IMR-90 (cell line): ENCODE results near the gene MZT1. TPM values are rescaled to one million over a fixed set of nuclear protein-coding genes. Genes with fewer than 3 reads are reported as not detected.

Experiments used
- ATAC-seq: fragments of 200-7000 bp; cut with Tn5 transposase; 2 replicates; pipeline ENCODE4 v1.9.1; 2020; ENCODE audit warnings: low read depth, mild to moderate bottlenecking, moderate library complexity
- BruUV-seq: library from RNA; stranded (reverse); fragments of 400-500 nt; replicated peaks from 2 replicates; lab custom pipeline; 2021; lab: Mats Ljungman, UMichigan
- CTCF ChIA-PET: fragments of 300-600 bp; formaldehyde crosslinking; extraction: SDS; loops from one replicate; lab custom pipeline; 2021; ENCODE audit warnings: antibody characterized with exemption; lab: Yijun Ruan, JAX
- POLR2A ChIA-PET: fragments of 300-600 bp; sonication (Branson Sonifier 250); formaldehyde crosslinking; loops from one replicate; lab custom pipeline; 2022; ENCODE audit warnings: antibody characterized with exemption; ENCODE audit not compliant: unreplicated experiment; lab: Charles Lee
- DNase-seq: peaks from one replicate; pipeline ENCODE4 v3.0.0; 2013
- H2AFZ ChIP-seq: replicated peaks from 2 replicates; pipeline ENCODE3; 2013; ENCODE audit warnings: low read length, mild to moderate bottlenecking; ENCODE audit not compliant: poor library complexity
- H2AK5ac ChIP-seq: 2 replicates; pipeline ENCODE4 v1.6.1; 2013; ENCODE audit warnings: low read depth, low read length, inconsistent platforms
- H2AK9ac ChIP-seq: replicated peaks from 2 replicates; pipeline ENCODE3; 2013; ENCODE audit warnings: mild to moderate bottlenecking, low read depth, low read length, moderate library complexity; ENCODE audit not compliant: poor library complexity
- H2BK120ac ChIP-seq: 2 replicates; pipeline ENCODE4 v1.6.1; 2013; ENCODE audit warnings: low read depth, low read length, inconsistent platforms
- H2BK15ac ChIP-seq: 3 replicates; pipeline ENCODE4 v1.6.1; 2013; ENCODE audit warnings: low read depth, low read length, inconsistent platforms
- H2BK20ac ChIP-seq: 2 replicates; pipeline ENCODE4 v1.6.1; 2013; ENCODE audit warnings: low read depth, mild to moderate bottlenecking, inconsistent platforms, low read length, moderate library complexity
- H2BK5ac ChIP-seq: 2 replicates; pipeline ENCODE4 v1.6.1; 2013; ENCODE audit warnings: mild to moderate bottlenecking, low read depth, low read length, inconsistent platforms; ENCODE audit not compliant: poor library complexity, severe bottlenecking
- H3K14ac ChIP-seq: replicated peaks from 2 replicates; pipeline ENCODE4 v1.6.1; 2013; ENCODE audit warnings: low read depth, low read length, inconsistent platforms
- H3K18ac ChIP-seq: 2 replicates; pipeline ENCODE4 v1.6.1; 2013; ENCODE audit warnings: low read depth, low read length, control low read depth
- H3K23ac ChIP-seq: 2 replicates; pipeline ENCODE4 v1.6.1; 2013; ENCODE audit warnings: low read depth, low read length, inconsistent platforms
- H3K27ac ChIP-seq: 2 replicates; pipeline ENCODE4 v1.5.1; 2013; ENCODE audit warnings: mild to moderate bottlenecking, control low read depth, low read length; ENCODE audit not compliant: insufficient read depth
- H3K27me3 ChIP-seq: 2 replicates; pipeline ENCODE4 v1.6.1; 2013; ENCODE audit warnings: low read length; ENCODE audit not compliant: control insufficient read depth, insufficient read depth
- H3K36me3 ChIP-seq: 2 replicates; pipeline ENCODE4 v1.6.1; 2013; ENCODE audit warnings: low read length, mixed read lengths; ENCODE audit not compliant: control insufficient read depth, insufficient read depth
- H3K4ac ChIP-seq: 2 replicates; pipeline ENCODE4 v1.6.1; 2013; ENCODE audit warnings: low read depth, low read length, inconsistent platforms
- H3K4me1 ChIP-seq: 2 replicates; pipeline ENCODE4 v1.6.1; 2013; ENCODE audit warnings: low read length, mixed read lengths; ENCODE audit not compliant: control insufficient read depth, insufficient read depth
- H3K4me2 ChIP-seq: 2 replicates; pipeline ENCODE4 v1.6.1; 2013; ENCODE audit warnings: low read depth, mild to moderate bottlenecking, control low read depth, low read length, moderate library complexity
- H3K4me3 ChIP-seq: 2 replicates; pipeline ENCODE4 v1.5.1; 2013; ENCODE audit warnings: low read depth, mild to moderate bottlenecking, control low read depth, low read length, moderate library complexity; ENCODE audit not compliant: insufficient read depth
- H3K56ac ChIP-seq: 2 replicates; pipeline ENCODE4 v1.6.1; 2013; ENCODE audit warnings: low read length, inconsistent platforms; ENCODE audit not compliant: insufficient read depth; ENCODE audit errors: extremely low read depth
- H3K79me1 ChIP-seq, 2 experiments: 2 replicates each; pipeline ENCODE4 v1.6.1; 2013; ENCODE audit warnings: low read length in 2 of 2, inconsistent platforms in 1 of 2, low read depth in 1 of 2
- H3K9ac ChIP-seq: 2 replicates; pipeline ENCODE4 v1.6.1; 2013; ENCODE audit warnings: low read depth, low read length, control low read depth
- H3K9me1 ChIP-seq: 2 replicates; pipeline ENCODE4 v1.6.1; 2013; ENCODE audit warnings: low read length, inconsistent platforms; ENCODE audit not compliant: insufficient read depth
- H3K9me3 ChIP-seq: 2 replicates; pipeline ENCODE4 v1.6.1; 2013; ENCODE audit warnings: low read length; ENCODE audit not compliant: control insufficient read depth, insufficient read depth
- H4K20me1 ChIP-seq: 2 replicates; pipeline ENCODE4 v1.6.1; 2013; ENCODE audit warnings: low read length, inconsistent platforms; ENCODE audit not compliant: insufficient read depth
- H4K5ac ChIP-seq: 2 replicates; pipeline ENCODE4 v1.6.1; 2013; ENCODE audit warnings: mild to moderate bottlenecking, low read depth, low read length, control low read depth
- H4K8ac ChIP-seq, 2 experiments: 2 replicates each; pipeline ENCODE4 v1.6.1; 2013; ENCODE audit warnings: low read depth in 2 of 2, low read length in 2 of 2, control low read depth in 1 of 2, inconsistent platforms in 1 of 2
- H4K91ac ChIP-seq: 2 replicates; pipeline ENCODE4 v1.6.1; 2013; ENCODE audit warnings: low read depth, low read length, inconsistent platforms; ENCODE audit not compliant: insufficient read depth
- ELK1 ChIP-seq: fragments of 150-350 bp; IDR thresholded peaks from 2 replicates; pipeline ENCODE4 v1.6.1; 2016; ENCODE audit warnings: low read depth, mild to moderate bottlenecking, low read length, moderate library complexity, borderline replicate concordance
- dilution Hi-C: fragments of 300-500 bp; cut with HindIII; formaldehyde crosslinking; loops from one replicate; pipeline ENCODE4 v1.14.3; 2018; ENCODE audit warnings: low sequenced_read_pairs; ENCODE audit not compliant: unreplicated experiment
- in situ Hi-C: fragments of 300-500 bp; cut with MboI; formaldehyde crosslinking; loops from 3 replicates; pipeline ENCODE4 v1.14.3; 2019; ENCODE audit warnings: low sequenced_read_pairs, inconsistent platforms, mixed read lengths
- intact Hi-C: fragments of 100-400 bp; cut with micrococcal nuclease; formaldehyde crosslinking; loops from 2 replicates; pipeline ENCODE4 v1.10.0; 2022
- polyA plus RNA-seq, 3 experiments: library from polyadenylated mRNA; depleted of rRNA; stranded (reverse); fragments of >200 nt; gene quantifications; 2 replicates each; pipeline ENCODE4 v1.2.3, GENCODE V29; 2012; ENCODE audit warnings: low replicate concordance in 1 of 3
- total RNA-seq: library from RNA; depleted of rRNA; stranded (reverse); fragments of >200 nt; gene quantifications from 2 replicates; pipeline ENCODE4 v1.2.3, GENCODE V29; 2012

Gene MZT1
- total and polyA plus RNA-seq, 2 of the 4 experiments (the other 2 are of a cell fraction): 3.6 to 5.3 TPM

- dilution Hi-C loops: no loop called here
- Histone ChIP-seq H2AFZ (no peak overlapping the region), H3K36me3 (peaks cover 25% of the 10 kb centered on the region), H4K5ac (no peak overlapping the region), H3K4me1 (no peaks in the 10 kb centered on the region), H3K56ac (no peak overlapping the region), H3K14ac (no peak overlapping the region), H3K4me3 (no peak overlapping the region), H3K9me3 (no peaks in the 10 kb centered on the region), H2BK120ac (no peak overlapping the region), H4K20me1 (no peaks in the 10 kb centered on the region), H2AK5ac (no peak overlapping the region), H3K23ac (no peak overlapping the region), H2BK5ac (no peak overlapping the region), H3K9ac (no peak overlapping the region), H2BK20ac (no peak overlapping the region), H2AK9ac (no peak overlapping the region), H4K8ac (no peak overlapping the region), H3K9me1 (no peaks in the 10 kb centered on the region), H3K18ac (no peak overlapping the region), H3K4me2 (no peak overlapping the region), H4K91ac (no peak overlapping the region), H2BK15ac (no peak overlapping the region), H3K4ac (no peak overlapping the region), H3K27me3 (no peaks in the 10 kb centered on the region), H3K79me1 (peaks cover 12 to 29% of the 10 kb centered on the region in 2 experiments), H3K27ac (no peak overlapping the region)
- CTCF ChIA-PET: no interaction called here
- ATAC-seq: no peak
- in situ Hi-C loops: no loop called here
- POLR2A ChIA-PET: no interaction called here
- intact Hi-C loops: no loop called here
- TF ChIP-seq ELK1: no peak
- no peak for DNase-seq
- no TSS peak for BruUV-seq
Measured at GRCh38 chr13:72751220-72751619, 23.8 kb upstream of the MZT1 start.
